Endothelial cell of umbilical vein (primary cell): ENCODE measurements around the gene GABARAP.

Experiments
- CTCF ChIP-seq, 2 donors: IDR thresholded peaks; 1 replicate in 1 of 2; 2 replicates in 1 of 2; pipeline ENCODE4 v1.5.1; 2011; ENCODE audit warnings: low read length in 2 of 2, mild to moderate bottlenecking in 2 of 2, moderate library complexity in 2 of 2, control low read depth in 1 of 2, inconsistent platforms in 1 of 2, low read depth in 1 of 2; ENCODE audit not compliant: insufficient read depth in 1 of 2; ENCODE audit errors: extremely low read depth in 1 of 2
- EZH2 ChIP-seq: IDR thresholded peaks from 2 replicates; pipeline ENCODE4 v1.6.1; 2012; ENCODE audit warnings: borderline replicate concordance, low read depth, mild to moderate bottlenecking, moderate library complexity, low read length, inconsistent platforms; ENCODE audit not compliant: severe bottlenecking
- POLR2A ChIP-seq: IDR thresholded peaks from 2 replicates; pipeline ENCODE4 v1.6.1; 2012; ENCODE audit warnings: low read depth, mild to moderate bottlenecking, control low read depth, low read length
- POLR2AphosphoS5 ChIP-seq: IDR thresholded peaks from 2 replicates; pipeline ENCODE4 v1.6.1; 2012; ENCODE audit warnings: low read depth, mild to moderate bottlenecking, control low read depth, low read length, moderate library complexity; ENCODE audit not compliant: insufficient read depth

GRCh38 chr17:7204336-7204735 is 37.9 kb downstream of the GABARAP start:
- TF ChIP-seq POLR2A (no peak), EZH2 (no peak), CTCF (IDR thresholded peaks at IDR 0.05; ENCODE audit: extremely low read depth in 1 of 2, insufficient read depth in 1 of 2, low read depth in 1 of 2, low read length in 2 of 2) (no peak), POLR2AphosphoS5 (no peak)
